ENCODE data around the gene PRKCE.

The PRKCE gene

GRCh38 chr2:45778720-45779171 lies 127.3 kb downstream of the PRKCE start:
- peak; percentile 62 for DNase-seq (ENCODE audit: low spot score)

GRCh38 chr2:45780541-45781463 lies 129.3 kb downstream of the PRKCE start:
- no peak for DNase-seq (ENCODE audit: low spot score)

- DNase-seq (ENCODE audit: low spot score) = no peak
Observed at GRCh38 chr2:45781464-45781811, 130.0 kb downstream of the PRKCE start.

GRCh38 chr2:45782436-45782835 lies 131.0 kb downstream of the PRKCE start:
- DNase-seq (ENCODE audit: low spot score) = peak; percentile 58

GRCh38 chr2:45782986-45783385 lies 131.5 kb downstream of the PRKCE start:
- DNase-seq (ENCODE audit: low spot score) = peak; percentile 80

- no peak for DNase-seq (ENCODE audit: low spot score)
Observed at GRCh38 chr2:45786030-45786835, 134.8 kb downstream of the PRKCE start.

- no peak for DNase-seq (ENCODE audit: low spot score)
Observed at GRCh38 chr2:45786836-45787357, 135.4 kb downstream of the PRKCE start.

GRCh38 chr2:45788401-45788800 lies 136.9 kb downstream of the PRKCE start:
- no peak for DNase-seq (ENCODE audit: low spot score)

- DNase-seq (ENCODE audit: low spot score) = no peak
Observed at GRCh38 chr2:45789317-45789716, 137.8 kb downstream of the PRKCE start.

- DNase-seq (ENCODE audit: low spot score) = no peak
Observed at GRCh38 chr2:45789961-45790723, 138.7 kb downstream of the PRKCE start.

- no peak for DNase-seq (ENCODE audit: low spot score)
Observed at GRCh38 chr2:45793305-45793962, 142.0 kb downstream of the PRKCE start.

- DNase-seq (ENCODE audit: low spot score) = no peak
Observed at GRCh38 chr2:45794134-45794617, 142.7 kb downstream of the PRKCE start.

- DNase-seq (ENCODE audit: low spot score) = no peak
Observed at GRCh38 chr2:45796500-45796899, 145.0 kb downstream of the PRKCE start.

- no peak for DNase-seq (ENCODE audit: low spot score)
Observed at GRCh38 chr2:45797451-45798230, 146.2 kb downstream of the PRKCE start.

- no peak for DNase-seq (ENCODE audit: low spot score)
Observed at GRCh38 chr2:45799679-45800381, 148.4 kb downstream of the PRKCE start.

GRCh38 chr2:45802499-45803138 lies 151.1 kb downstream of the PRKCE start:
- no peak for DNase-seq (ENCODE audit: low spot score)

GRCh38 chr2:45804987-45805755 lies 153.7 kb downstream of the PRKCE start:
- DNase-seq (ENCODE audit: low spot score) = no peak

- DNase-seq (ENCODE audit: low spot score) = no peak
Observed at GRCh38 chr2:45806563-45807358, 155.3 kb downstream of the PRKCE start.
